ENCODE measurements around the gene CDC42BPA. TPM values are rescaled to one million over a fixed set of nuclear protein-coding genes. Genes with fewer than 3 reads are reported as not detected.

Gene CDC42BPA
- polyA plus RNA-seq, 3 donors, result 0.20 to 0.45 (median 0.39) TPM

GRCh38 chr1:227321035-227321434, 2.7 kb upstream of the CDC42BPA start:
- H3K4me1 Mint-ChIP-seq, result peaks cover 20% of the 10 kb centered on the region
- Histone ChIP-seq H4K20me1 (ENCODE audit: insufficient read depth, low read length) (no peaks in the 10 kb centered on the region), H3K4me2 (replicated peaks; ENCODE audit: extremely low read depth, low read length, poor library complexity, severe bottlenecking) (no peak overlapping the region), H3K36me3 (replicated peaks in 1 of 2; ENCODE audit: control insufficient read depth in 1 of 2, insufficient read depth in 2 of 2, low read length in 2 of 2) (no peaks in the 10 kb centered on the region), H3K27me3 (ENCODE audit: control insufficient read depth in 2 of 2, insufficient read depth in 2 of 2, low read length in 2 of 2) (peaks cover 36 to 52% of the 10 kb centered on the region in 2 donors), H3K79me2 (ENCODE audit: insufficient read depth, low read length) (no peaks in the 10 kb centered on the region), H3K4me1 (ENCODE audit: control insufficient read depth in 1 of 2, insufficient read depth in 2 of 2, low read length in 2 of 2) (peaks cover 13 to 23% of the 10 kb centered on the region in 2 donors), H3K4me3 (replicated peaks in 1 of 3; ENCODE audit: low read depth in 2 of 3, low read length in 3 of 3) (no peak overlapping the region), H2AFZ (ENCODE audit: insufficient read depth, low read depth, low read length, poor library complexity, severe bottlenecking) (no peak overlapping the region), H3K27ac (ENCODE audit: low read depth in 1 of 2, low read length in 2 of 2) (no peak overlapping the region), H3K9me3 (replicated peaks in 1 of 2; ENCODE audit: control insufficient read depth in 1 of 2, insufficient read depth in 1 of 2, low read length in 2 of 2) (no peaks in the 10 kb centered on the region), H3K9ac (ENCODE audit: insufficient read depth, low read length, poor library complexity, severe bottlenecking) (no peak overlapping the region)
- intact Hi-C loops (cut with micrococcal nuclease), result no loop called here
- peaks cover 32 to 61% (median 33%) of the 10 kb centered on the region in 3 donors for H3K27me3 Mint-ChIP-seq (ENCODE audit: low read depth in 3 of 3)
- TF ChIP-seq CTCF (IDR thresholded peaks at IDR 0.05), result no peak
- H3K9me3 Mint-ChIP-seq, result peaks cover 0 to 9% (median 0%) of the 10 kb centered on the region in 7 donors
- no peak overlapping the region for H3K27ac Mint-ChIP-seq
- no peak overlapping the region for H3K4me3 Mint-ChIP-seq
- no CpG with 5 or more reads among the region's 2 CpGs for WGBS (ENCODE audit: insufficient coverage)
- peaks cover 0 to 6% of the 10 kb centered on the region in 2 donors for H3K36me3 Mint-ChIP-seq
- DNase-seq, result no peak

DNA sequence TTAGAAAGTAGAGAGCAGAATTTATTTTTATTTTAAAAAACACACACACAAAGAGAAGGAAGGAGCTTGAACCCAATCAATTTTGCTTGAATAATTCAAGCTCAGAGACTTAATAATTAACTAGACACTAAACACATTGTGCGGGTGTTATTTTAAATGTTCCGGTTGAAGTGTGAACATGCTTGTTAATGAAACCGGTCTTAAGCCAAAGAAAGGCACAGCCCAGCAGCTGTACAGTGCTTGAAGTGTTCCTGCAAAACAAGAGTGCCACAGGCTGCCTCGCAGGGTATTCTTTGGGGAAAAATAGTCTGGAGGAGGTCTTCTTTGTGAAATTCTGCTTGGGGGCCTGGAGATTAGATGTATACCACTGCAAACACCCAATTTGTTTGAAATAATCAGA, 2.2 kb upstream of the CDC42BPA start:
- Histone ChIP-seq H3K27ac (ENCODE audit: low read depth in 1 of 2, low read length in 2 of 2) (no peak overlapping the region), H3K9me3 (replicated peaks in 1 of 2; ENCODE audit: control insufficient read depth in 1 of 2, insufficient read depth in 1 of 2, low read length in 2 of 2) (no peaks in the 10 kb centered on the region), H3K27me3 (ENCODE audit: control insufficient read depth in 2 of 2, insufficient read depth in 2 of 2, low read length in 2 of 2) (peaks cover 36 to 54% of the 10 kb centered on the region in 2 donors), H3K4me3 (replicated peaks in 1 of 3; ENCODE audit: low read depth in 2 of 3, low read length in 3 of 3) (no peak overlapping the region), H2AFZ (ENCODE audit: insufficient read depth, low read depth, low read length, poor library complexity, severe bottlenecking) (no peak overlapping the region), H3K4me1 (ENCODE audit: control insufficient read depth in 1 of 2, insufficient read depth in 2 of 2, low read length in 2 of 2) (peaks cover 13 to 24% of the 10 kb centered on the region in 2 donors), H4K20me1 (ENCODE audit: insufficient read depth, low read length) (no peaks in the 10 kb centered on the region), H3K79me2 (ENCODE audit: insufficient read depth, low read length) (no peaks in the 10 kb centered on the region), H3K36me3 (replicated peaks in 1 of 2; ENCODE audit: control insufficient read depth in 1 of 2, insufficient read depth in 2 of 2, low read length in 2 of 2) (no peaks in the 10 kb centered on the region), H3K4me2 (replicated peaks; ENCODE audit: extremely low read depth, low read length, poor library complexity, severe bottlenecking) (no peak overlapping the region), H3K9ac (ENCODE audit: insufficient read depth, low read length, poor library complexity, severe bottlenecking) (no peak overlapping the region)
- Mint-ChIP-seq H3K4me3 (no peak overlapping the region), H3K27ac (no peak overlapping the region), H3K27me3 (ENCODE audit: low read depth in 3 of 3) (peaks cover 32 to 61% (median 33%) of the 10 kb centered on the region in 3 donors), H3K4me1 (peaks cover 24% of the 10 kb centered on the region), H3K36me3 (peaks cover 0 to 6% of the 10 kb centered on the region in 2 donors), H3K9me3 (peaks cover 0 to 9% (median 0%) of the 10 kb centered on the region in 7 donors)
- WGBS (ENCODE audit: insufficient coverage), result 100% methylated on average over 1 of the region's 4 CpGs
- no peak for DNase-seq
- no peak for TF ChIP-seq CTCF (IDR thresholded peaks at IDR 0.05)
- intact Hi-C loops (cut with micrococcal nuclease), result no loop called here
